ENCODE results near the gene RNF214.

The RNF214 gene

DNA sequence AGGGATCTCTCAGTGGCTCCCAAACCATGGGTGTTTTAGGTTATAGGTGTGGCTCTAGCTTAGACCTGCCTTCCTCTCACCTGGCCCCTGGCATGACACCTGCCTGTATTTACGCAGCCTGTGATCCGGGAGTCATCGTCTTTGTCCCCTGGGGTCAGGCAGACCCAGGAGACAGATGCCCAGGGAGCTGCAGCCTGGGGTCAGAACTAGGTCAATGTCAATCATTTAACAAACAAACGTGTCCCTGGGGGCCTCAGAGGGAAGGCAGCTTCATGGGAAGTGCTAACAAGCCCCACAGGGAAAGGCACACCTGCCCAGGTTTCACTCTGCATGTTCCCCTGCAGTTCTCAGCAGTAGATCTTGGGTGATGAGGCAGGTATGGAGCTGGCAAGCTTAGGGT, 70.6 kb downstream of the RNF214 start:
- DNase-seq (ENCODE audit: insufficient read length, low spot score) (no peak), FAIRE-seq (no peak)

DNA sequence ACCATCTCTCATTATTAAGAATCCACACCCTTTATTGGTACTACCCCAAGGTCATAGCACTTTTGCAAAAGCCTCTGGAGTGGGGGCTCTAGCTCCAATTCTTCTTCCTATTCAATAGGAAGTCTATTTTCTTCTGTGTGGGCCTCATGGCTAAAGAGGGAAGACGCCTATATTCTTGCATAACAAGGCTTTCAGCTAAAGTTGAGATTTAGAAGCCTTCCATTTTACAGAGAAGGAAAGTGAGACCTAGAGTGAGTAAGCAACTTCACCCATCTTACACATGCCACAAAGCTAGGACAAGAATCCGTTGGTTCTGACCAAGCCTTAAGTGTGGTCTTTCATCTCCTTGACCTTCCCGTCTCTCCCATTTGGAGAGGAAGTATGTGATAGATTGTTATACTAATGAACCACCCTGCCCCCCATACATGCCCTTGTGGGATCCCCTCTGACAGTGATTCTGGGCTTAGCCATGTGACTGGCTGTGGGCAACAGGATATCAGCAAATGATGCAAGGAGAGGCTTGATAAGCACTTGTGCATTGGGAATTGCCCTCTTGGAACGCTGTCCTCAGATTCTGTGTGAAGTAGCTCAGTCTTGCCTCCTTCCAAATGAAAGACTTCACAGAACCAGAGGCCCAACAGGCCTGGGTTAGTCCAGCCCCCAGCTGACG, 71.3 kb downstream of the RNF214 start:
- FAIRE-seq (no peak), DNase-seq (ENCODE audit: insufficient read length, low spot score) (no peak)
- no peak for TF ChIP-seq CTCF (IDR thresholded peaks at IDR 0.05; ENCODE audit: insufficient read depth, missing control alignments)

More for the DNA sequence above, 70.6 kb downstream of the RNF214 start:
- TF ChIP-seq CTCF (IDR thresholded peaks at IDR 0.05; ENCODE audit: insufficient read depth, missing control alignments), result no peak

DNA sequence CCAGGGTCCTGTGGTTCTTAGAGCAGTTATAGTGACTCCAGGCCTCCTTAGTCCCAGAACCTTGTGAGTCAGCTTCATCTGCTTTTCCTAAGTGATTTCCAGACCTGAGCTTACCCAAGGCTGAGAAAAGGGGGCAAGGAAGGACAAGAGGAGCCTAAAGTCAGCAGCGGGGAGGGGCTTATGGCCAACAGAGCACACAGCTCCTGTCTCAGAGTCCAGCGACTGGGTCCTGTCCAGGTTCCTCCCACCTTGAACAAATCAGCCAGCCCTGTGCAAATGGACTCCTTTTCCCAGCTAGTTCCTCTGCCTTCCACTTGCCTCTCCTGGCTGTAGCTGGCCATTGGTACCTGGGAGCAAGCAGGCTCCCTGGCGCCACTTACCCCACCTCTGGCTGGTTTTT, 72.7 kb downstream of the RNF214 start:
- FAIRE-seq (no peak), DNase-seq (ENCODE audit: insufficient read length, low spot score) (no peak)
- TF ChIP-seq CTCF (IDR thresholded peaks at IDR 0.05; ENCODE audit: insufficient read depth, missing control alignments), result no peak

DNA sequence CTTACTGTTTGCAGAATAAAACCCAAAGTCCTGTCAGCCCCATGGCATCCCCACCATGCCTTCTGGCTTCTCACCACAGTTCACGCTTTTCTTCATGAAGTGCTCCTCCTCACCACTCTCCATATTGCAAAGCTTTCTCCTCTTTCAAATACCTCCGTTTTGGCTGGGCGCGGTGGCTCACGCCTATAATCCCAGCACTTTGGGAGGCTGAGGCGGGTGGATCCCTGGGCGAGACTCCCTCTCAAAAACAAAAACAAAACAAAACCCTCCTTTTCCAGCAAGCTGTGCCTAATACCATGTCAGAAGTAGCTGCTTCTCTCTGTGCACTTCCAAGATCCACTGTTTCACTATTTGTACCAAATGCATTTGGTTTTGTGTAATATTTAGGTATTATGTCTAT, 76.8 kb downstream of the RNF214 start:
- no peak for DNase-seq (ENCODE audit: insufficient read length, low spot score)
- TF ChIP-seq CTCF (IDR thresholded peaks at IDR 0.05; ENCODE audit: insufficient read depth, missing control alignments), result no peak
- no peak for FAIRE-seq

GRCh38 chr11:117313091-117313490, 80.6 kb downstream of the RNF214 start:
- no peak for TF ChIP-seq CTCF (IDR thresholded peaks at IDR 0.05; ENCODE audit: insufficient read depth, missing control alignments)
- no peak for FAIRE-seq
- DNase-seq (ENCODE audit: insufficient read length, low spot score), result no peak

DNA sequence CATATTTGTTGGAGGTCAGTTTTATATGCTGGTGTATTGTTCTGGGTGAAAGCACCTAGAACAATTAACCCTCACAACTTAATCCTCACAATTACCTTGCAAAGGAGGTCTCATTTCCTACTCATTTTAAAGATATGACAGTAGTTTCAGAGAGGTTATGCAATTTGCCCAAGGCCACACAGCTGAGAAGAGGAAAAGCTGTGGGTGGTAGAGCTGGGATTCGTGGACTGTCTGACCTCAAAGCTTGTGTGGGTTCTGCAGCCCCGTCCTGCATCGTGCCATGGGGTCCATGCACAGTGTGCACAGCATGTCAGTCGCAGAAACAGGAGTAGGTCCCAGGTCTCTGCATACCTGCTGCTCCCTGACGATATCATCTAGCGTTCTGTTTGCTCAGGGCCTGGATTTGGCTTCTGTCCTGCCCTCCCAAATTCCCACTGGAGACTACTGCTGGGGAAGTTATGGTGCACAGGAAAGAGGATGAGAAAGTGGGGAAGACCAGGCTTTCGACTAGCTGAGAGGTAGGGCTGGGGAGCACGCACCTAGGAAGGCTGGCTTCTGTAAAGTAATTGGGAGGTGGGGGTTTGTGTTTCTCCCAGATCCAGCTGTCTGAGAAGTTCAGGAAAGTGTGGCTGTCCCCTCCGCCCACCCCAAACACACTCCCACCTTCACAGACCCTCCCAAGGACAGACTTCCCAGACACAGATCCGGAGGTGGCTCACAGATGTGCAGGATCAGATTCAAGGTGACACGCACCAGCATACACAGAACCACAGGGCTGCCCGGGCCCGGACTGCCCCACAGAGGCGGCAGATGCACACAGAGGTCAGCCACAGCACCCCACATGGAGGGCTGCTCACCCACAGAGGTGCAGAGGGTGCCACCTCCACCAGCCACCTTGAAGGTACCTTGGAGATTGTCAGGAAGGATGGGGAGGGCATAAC, 81.6 kb downstream of the RNF214 start:
- no peak for TF ChIP-seq CTCF (IDR thresholded peaks at IDR 0.05; ENCODE audit: insufficient read depth, missing control alignments)
- DNase-seq (ENCODE audit: insufficient read length, low spot score) (no peak), FAIRE-seq (no peak)

DNA sequence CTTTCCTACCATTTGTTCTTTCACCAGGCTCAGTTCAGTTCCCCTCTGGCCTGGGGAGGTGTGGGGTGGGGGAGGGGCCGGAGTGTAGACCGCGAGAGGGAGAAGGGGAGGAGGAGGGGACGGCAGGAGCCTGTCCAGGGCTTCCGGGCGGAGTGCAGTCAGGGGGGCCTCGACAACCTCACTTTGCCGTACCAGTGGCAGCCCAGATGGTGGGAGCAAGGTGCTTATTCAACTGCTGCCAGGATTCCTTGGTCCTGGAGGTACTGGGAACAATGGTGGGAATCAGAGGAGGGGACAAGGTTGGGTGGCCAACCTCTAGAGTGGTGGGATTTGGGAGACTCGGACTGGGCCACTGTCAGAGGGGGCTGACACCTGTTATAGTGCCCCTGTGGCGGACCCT, 82.4 kb downstream of the RNF214 start:
- no peak for TF ChIP-seq CTCF (IDR thresholded peaks at IDR 0.05; ENCODE audit: insufficient read depth, missing control alignments)
- DNase-seq (ENCODE audit: insufficient read length, low spot score), result no peak
- no peak for FAIRE-seq

Measured in D721Med (cell line).